ENCODE data around the gene INSYN2A.

The INSYN2A gene

DNA sequence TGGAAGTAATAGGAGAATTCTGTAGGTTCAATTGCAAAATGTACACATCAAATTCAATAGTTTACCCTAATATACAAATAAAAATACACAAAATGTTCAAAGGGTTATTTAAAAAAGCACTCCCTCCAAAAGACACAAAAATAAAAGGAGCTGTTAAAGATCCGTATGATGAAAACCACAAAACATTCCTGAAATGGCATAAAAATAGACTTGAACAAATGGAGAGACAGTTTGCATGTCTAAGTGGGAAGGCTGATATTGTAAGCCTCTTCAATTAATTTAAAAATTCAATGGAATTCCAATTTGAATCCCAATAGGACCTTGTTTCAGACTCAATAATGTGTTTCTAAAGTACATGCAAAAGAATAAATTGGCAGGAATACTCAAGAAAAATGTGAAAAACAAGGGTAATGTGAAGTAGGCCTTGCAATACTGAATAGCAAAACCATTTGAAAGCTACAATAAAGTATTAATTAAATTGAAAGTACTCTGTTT is 38.0 kb upstream of the INSYN2A start:
- DNase-seq, result no peak
- Mint-ChIP-seq H3K27me3 (ENCODE audit: low read depth, poor library complexity) (no peaks in the 10 kb centered on the region), H3K27ac (no peak overlapping the region), H3K9me3 (no peaks in the 10 kb centered on the region), H3K4me1 (peaks cover 1% of the 10 kb centered on the region), H3K4me3 (no peak overlapping the region), H3K36me3 (ENCODE audit: low read depth) (no peaks in the 10 kb centered on the region)
- TF ChIP-seq, protein P1, sequence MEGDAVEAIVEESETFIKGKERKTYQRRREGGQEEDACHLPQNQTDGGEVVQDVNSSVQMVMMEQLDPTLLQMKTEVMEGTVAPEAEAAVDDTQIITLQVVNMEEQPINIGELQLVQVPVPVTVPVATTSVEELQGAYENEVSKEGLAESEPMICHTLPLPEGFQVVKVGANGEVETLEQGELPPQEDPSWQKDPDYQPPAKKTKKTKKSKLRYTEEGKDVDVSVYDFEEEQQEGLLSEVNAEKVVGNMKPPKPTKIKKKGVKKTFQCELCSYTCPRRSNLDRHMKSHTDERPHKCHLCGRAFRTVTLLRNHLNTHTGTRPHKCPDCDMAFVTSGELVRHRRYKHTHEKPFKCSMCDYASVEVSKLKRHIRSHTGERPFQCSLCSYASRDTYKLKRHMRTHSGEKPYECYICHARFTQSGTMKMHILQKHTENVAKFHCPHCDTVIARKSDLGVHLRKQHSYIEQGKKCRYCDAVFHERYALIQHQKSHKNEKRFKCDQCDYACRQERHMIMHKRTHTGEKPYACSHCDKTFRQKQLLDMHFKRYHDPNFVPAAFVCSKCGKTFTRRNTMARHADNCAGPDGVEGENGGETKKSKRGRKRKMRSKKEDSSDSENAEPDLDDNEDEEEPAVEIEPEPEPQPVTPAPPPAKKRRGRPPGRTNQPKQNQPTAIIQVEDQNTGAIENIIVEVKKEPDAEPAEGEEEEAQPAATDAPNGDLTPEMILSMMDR (IDR thresholded peaks at IDR 0.05), result no peak

DNA sequence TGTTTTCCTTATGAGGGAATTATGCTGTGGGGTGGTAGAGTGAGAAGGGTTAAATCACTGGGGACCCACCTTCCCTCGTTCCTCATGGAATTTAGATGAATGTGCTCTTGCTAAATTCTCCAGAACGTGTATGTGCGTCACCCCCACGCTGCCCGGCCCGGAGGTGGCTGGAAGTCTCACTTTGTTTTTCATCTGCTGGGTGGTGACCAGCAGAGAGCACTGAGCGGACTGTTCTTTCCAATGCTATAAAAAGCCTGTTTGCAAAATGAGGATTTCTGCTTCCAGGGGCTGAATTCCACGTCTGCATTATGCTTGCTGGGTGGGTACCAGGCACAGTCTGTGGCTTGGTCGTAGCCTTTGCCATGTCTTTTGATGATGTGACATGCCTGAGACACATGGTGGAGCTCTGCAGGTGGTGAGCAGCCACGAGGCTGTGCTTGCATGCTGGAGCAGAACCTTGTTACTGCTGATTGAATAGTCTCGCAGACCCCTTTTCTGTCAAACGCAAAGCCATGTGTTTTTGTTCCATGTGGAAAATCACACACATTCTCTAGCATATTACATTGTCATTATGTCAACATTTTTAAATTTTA is 31.9 kb upstream of the INSYN2A start:
- no peak for DNase-seq
- Mint-ChIP-seq H3K4me3 (no peak overlapping the region), H3K9me3 (no peaks in the 10 kb centered on the region), H3K27ac (no peak overlapping the region), H3K36me3 (ENCODE audit: low read depth) (peaks cover 4% of the 10 kb centered on the region), H3K4me1 (peaks cover 12% of the 10 kb centered on the region), H3K27me3 (ENCODE audit: low read depth, poor library complexity) (peaks cover 3% of the 10 kb centered on the region)
- TF ChIP-seq, protein P1 (IDR thresholded peaks at IDR 0.05), result no peak

DNA sequence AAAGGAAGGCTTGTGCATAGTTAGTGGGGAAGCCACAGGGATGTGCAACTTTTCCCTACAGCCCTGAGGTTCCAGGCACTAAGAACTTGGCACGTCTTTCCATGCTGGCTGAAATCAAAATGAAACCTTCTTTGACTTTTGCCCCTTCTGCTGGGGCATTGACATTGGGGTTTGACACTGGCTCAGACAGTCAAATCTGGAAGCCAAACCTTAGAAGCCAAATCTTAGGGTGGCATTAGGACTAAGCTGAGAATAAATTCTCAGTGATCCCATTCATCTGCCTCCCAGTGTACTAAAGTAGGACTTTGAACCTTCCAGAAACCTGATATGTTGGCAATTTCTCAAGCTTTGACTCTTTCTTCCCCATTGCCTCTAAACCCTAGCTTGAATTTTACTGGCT is 31.3 kb upstream of the INSYN2A start:
- Mint-ChIP-seq H3K4me3 (no peak overlapping the region), H3K27ac (no peak overlapping the region), H3K36me3 (ENCODE audit: low read depth) (peaks cover 4% of the 10 kb centered on the region), H3K9me3 (no peaks in the 10 kb centered on the region), H3K4me1 (peaks cover 12% of the 10 kb centered on the region), H3K27me3 (ENCODE audit: low read depth, poor library complexity) (peaks cover 3% of the 10 kb centered on the region)
- no peak for DNase-seq
- TF ChIP-seq, protein P1 (IDR thresholded peaks at IDR 0.05), result no peak

DNA sequence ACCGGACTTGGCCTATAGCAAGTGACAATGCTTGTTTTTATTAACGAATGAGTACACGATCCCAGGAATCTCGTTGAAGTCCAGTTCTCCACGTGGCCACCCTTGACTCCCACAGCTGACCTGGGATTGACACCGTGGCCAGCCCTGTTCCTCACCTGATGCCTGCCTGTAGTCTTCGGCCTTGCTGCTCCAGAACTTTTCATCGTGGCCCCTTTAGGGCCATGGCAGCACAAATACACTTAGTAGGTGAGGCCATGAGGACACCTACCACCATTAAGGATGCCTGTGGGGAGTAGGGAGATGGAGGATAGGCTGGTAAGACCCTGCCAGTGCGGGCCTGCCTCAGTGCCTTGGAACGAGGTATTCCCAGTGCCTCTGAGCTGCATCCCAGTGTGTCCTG is 30.6 kb upstream of the INSYN2A start:
- Mint-ChIP-seq H3K27ac (no peak overlapping the region), H3K4me3 (no peak overlapping the region), H3K9me3 (no peaks in the 10 kb centered on the region), H3K4me1 (peaks cover 12% of the 10 kb centered on the region), H3K27me3 (ENCODE audit: low read depth, poor library complexity) (peaks cover 3% of the 10 kb centered on the region), H3K36me3 (ENCODE audit: low read depth) (peaks cover 4% of the 10 kb centered on the region)
- TF ChIP-seq, protein P1 (IDR thresholded peaks at IDR 0.05), result no peak
- DNase-seq, result no peak

DNA sequence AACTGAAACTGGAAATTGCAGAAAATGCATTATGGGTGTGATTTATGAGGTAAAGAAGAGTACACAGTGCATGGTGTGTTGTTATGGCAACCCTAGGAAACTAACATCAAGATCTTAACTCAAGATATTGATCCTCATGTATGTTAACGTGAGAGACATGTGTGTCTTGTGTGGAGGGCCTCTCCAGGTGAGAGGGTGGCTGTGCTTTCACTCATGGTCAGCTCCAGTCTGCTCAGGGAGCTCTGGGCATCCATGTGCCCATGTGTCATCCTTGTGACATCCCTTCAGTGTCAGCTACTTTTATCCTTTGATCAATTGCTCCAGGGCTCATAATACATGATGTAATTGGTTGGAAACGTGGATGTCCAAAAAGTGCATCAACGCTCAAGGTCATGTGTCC is 24.9 kb upstream of the INSYN2A start:
- H3K27me3 Mint-ChIP-seq (ENCODE audit: low read depth, poor library complexity), result peaks cover 3% of the 10 kb centered on the region
- H3K9me3 Mint-ChIP-seq, result peaks cover 7% of the 10 kb centered on the region
- H3K4me1 Mint-ChIP-seq, result peaks cover 9% of the 10 kb centered on the region

More for the DNA sequence above, 24.9 kb upstream of the INSYN2A start:
- Mint-ChIP-seq H3K4me3 (no peak overlapping the region), H3K27ac (no peak overlapping the region), H3K36me3 (ENCODE audit: low read depth) (peaks cover 12% of the 10 kb centered on the region)
- DNase-seq, result no peak
- TF ChIP-seq, protein P1 (IDR thresholded peaks at IDR 0.05), result no peak
